HepG2 (cell line): ENCODE results near the gene TRMT1. TPM values are rescaled to one million over a fixed set of nuclear protein-coding genes. Genes with fewer than 3 reads are reported as not detected.

Experiments used
- ARHGAP35 ChIP-seq: sonication (generic); formaldehyde crosslinking; IDR thresholded peaks from 2 replicates; pipeline ENCODE4 v1.9.0; 2022; ENCODE audit warnings: mild to moderate bottlenecking, inconsistent platforms, moderate library complexity, missing genetic modification reagents, borderline replicate concordance
- ATF2 ChIP-seq: sonication (generic); formaldehyde crosslinking; IDR thresholded peaks from 2 replicates; pipeline ENCODE4 v1.4.0; 2020; ENCODE audit warnings: missing genetic modification reagents
- ATF3 ChIP-seq: sonication (generic); formaldehyde crosslinking; IDR thresholded peaks from 2 replicates; pipeline ENCODE4 v1.4.0; 2020; ENCODE audit warnings: missing genetic modification reagents
- DR1 ChIP-seq: sonication (generic); formaldehyde crosslinking; IDR thresholded peaks from 2 replicates; pipeline ENCODE4 v1.8.0; 2021; ENCODE audit warnings: mild to moderate bottlenecking, missing genetic modification reagents, inconsistent platforms
- EP300 ChIP-seq, 3 experiments: sonication (generic) in 1 of 3; formaldehyde crosslinking in 1 of 3; IDR thresholded peaks; 2 replicates each; pipeline versions ENCODE4 v1.5.1 to v1.6.1; 2011 to 2020; ENCODE audit warnings: low read depth in 2 of 3, low read length in 2 of 3, borderline replicate concordance in 1 of 3, improper control_type of control experiment in 1 of 3, mild to moderate bottlenecking in 1 of 3, missing genetic modification reagents in 1 of 3, moderate library complexity in 1 of 3
- GABPB1 ChIP-seq: IDR thresholded peaks from 2 replicates; pipeline ENCODE4 v1.6.1; 2016; ENCODE audit warnings: mild to moderate bottlenecking, missing genetic modification reagents, moderate library complexity, missing compliant biosample characterization
- HNF4A ChIP-seq: sonication (generic); formaldehyde crosslinking; IDR thresholded peaks from 2 replicates; pipeline ENCODE4 v1.4.0; 2020; ENCODE audit warnings: missing genetic modification reagents
- HNRNPUL1 ChIP-seq: fragments of 200-400 bp; formaldehyde crosslinking; IDR thresholded peaks from 2 replicates; pipeline ENCODE4 v1.6.1; 2017; ENCODE audit warnings: low read depth, mild to moderate bottlenecking, low read length, moderate library complexity
- MYC ChIP-seq: sonication (generic); formaldehyde crosslinking; IDR thresholded peaks from 2 replicates; pipeline ENCODE4 v1.9.0; 2021; ENCODE audit warnings: missing genetic modification reagents, borderline replicate concordance
- NAIF1 ChIP-seq: sonication (generic); formaldehyde crosslinking; IDR thresholded peaks from 2 replicates; pipeline ENCODE4 v1.5.0; 2020; ENCODE audit warnings: mild to moderate bottlenecking, missing genetic modification reagents, borderline replicate concordance
- NCOA1 ChIP-seq: sonication (generic); formaldehyde crosslinking; IDR thresholded peaks from 2 replicates; pipeline ENCODE4 v1.9.0; 2021; ENCODE audit warnings: missing genetic modification reagents
- RXRA ChIP-seq: sonication (generic); formaldehyde crosslinking; IDR thresholded peaks from 2 replicates; pipeline ENCODE4 v1.5.1; 2020; ENCODE audit warnings: missing genetic modification reagents
- SIN3B ChIP-seq: fragments of 150-350 bp; IDR thresholded peaks from 2 replicates; pipeline ENCODE4 v1.6.1; 2014; ENCODE audit warnings: low read length
- SP2 ChIP-seq: sonication (generic); formaldehyde crosslinking; IDR thresholded peaks from 2 replicates; pipeline ENCODE4 v1.5.1; 2020; ENCODE audit warnings: mild to moderate bottlenecking, missing genetic modification reagents
- SRSF4 ChIP-seq: fragments of 200-400 bp; formaldehyde crosslinking; IDR thresholded peaks from one replicate; pipeline ENCODE4 v1.6.1; 2018; ENCODE audit warnings: mild to moderate bottlenecking, low read depth, low read length, moderate library complexity; ENCODE audit not compliant: poor library complexity, severe bottlenecking
- TMF1 ChIP-seq: sonication (generic); formaldehyde crosslinking; IDR thresholded peaks from 2 replicates; pipeline ENCODE4 v1.8.1; 2022; ENCODE audit warnings: low read depth, missing genetic modification reagents
- TOE1 ChIP-seq: sonication (generic); formaldehyde crosslinking; IDR thresholded peaks from 2 replicates; pipeline ENCODE4 v1.4.0; 2020; ENCODE audit warnings: mild to moderate bottlenecking, missing genetic modification reagents
- WIZ ChIP-seq: sonication (generic); formaldehyde crosslinking; IDR thresholded peaks from 2 replicates; pipeline ENCODE4 v1.5.1; 2020; ENCODE audit warnings: mild to moderate bottlenecking, missing genetic modification reagents
- XBP1 ChIP-seq: sonication (generic); formaldehyde crosslinking; IDR thresholded peaks from 2 replicates; pipeline ENCODE4 v1.5.0; 2020; ENCODE audit warnings: missing genetic modification reagents
- ZBTB1 ChIP-seq: sonication (generic); formaldehyde crosslinking; IDR thresholded peaks from 2 replicates; pipeline ENCODE4 v1.4.0; 2020; ENCODE audit warnings: missing genetic modification reagents, borderline replicate concordance
- ZBTB10 ChIP-seq: sonication (generic); formaldehyde crosslinking; IDR thresholded peaks from 2 replicates; pipeline ENCODE4 v1.4.0; 2020; ENCODE audit warnings: missing genetic modification reagents, borderline replicate concordance
- ZFP1 ChIP-seq: IDR thresholded peaks from 2 replicates; pipeline ENCODE4 v1.6.1; 2016
- ZNF17 ChIP-seq: sonication (generic); formaldehyde crosslinking; IDR thresholded peaks from 2 replicates; pipeline ENCODE4 v1.5.0; 2020; ENCODE audit warnings: mild to moderate bottlenecking, missing genetic modification reagents
- ZNF772 ChIP-seq: sonication (generic); formaldehyde crosslinking; IDR thresholded peaks from 2 replicates; pipeline ENCODE4 v1.5.0; 2020; ENCODE audit warnings: mild to moderate bottlenecking, missing genetic modification reagents
- ZNF784 ChIP-seq: sonication (generic); formaldehyde crosslinking; IDR thresholded peaks from 2 replicates; pipeline ENCODE4 v1.5.1; 2020; ENCODE audit warnings: missing genetic modification reagents, mild to moderate bottlenecking, borderline replicate concordance
- ZSCAN9 ChIP-seq: IDR thresholded peaks from 2 replicates; pipeline ENCODE4 v1.6.1; 2016; ENCODE audit warnings: borderline replicate concordance
- polyA plus RNA-seq, 8 experiments: library from polyadenylated mRNA; depleted of rRNA in 3 of 8; stranded (reverse) in 7 of 8; unstranded in 1 of 8; fragments of >200 nt; fragmentation: Illumina TruSeq in 4 of 8; extraction: Trizol in 4 of 8; gene quantifications; 2 replicates each; pipeline versions ENCODE4 v1.2.1 to v1.2.3, GENCODE V29; 2011 to 2016; ENCODE audit warnings: low read depth in 4 of 8, missing spikeins in 1 of 8, mixed read lengths in 1 of 8; ENCODE audit not compliant: insufficient read depth in 1 of 8
- total RNA-seq, 5 experiments: library from RNA; depleted of rRNA; stranded (reverse); fragments of >200 nt; fragmentation: Illumina TruSeq; extraction: Trizol; gene quantifications; 2 replicates each; pipeline ENCODE4 v1.2.3, GENCODE V29; 2016; ENCODE audit warnings: low read depth in 1 of 5

The TRMT1 gene
- total and polyA plus RNA-seq, 2 of the 13 experiments (the other 11 are each of a cell fraction or from before 2014, with no cell fraction given): 35.5 to 44.1 TPM

GRCh38 chr19:13055213-13056051 lies 61.1 kb downstream of the TRMT1 start (continued):
- TF ChIP-seq HNRNPUL1: no peak
- no peak for TF ChIP-seq ZBTB10 (CRISPR knock-in tag)
- TF ChIP-seq ATF3 (CRISPR knock-in tag): peak; percentile 94
- no peak for TF ChIP-seq HNF4A (CRISPR knock-in tag)
- no peak for TF ChIP-seq ZFP1 (CRISPR knock-in tag)
- TF ChIP-seq SIN3B: no peak
- no peak for TF ChIP-seq NAIF1 (CRISPR knock-in tag)
- 0 out of 2 replicates have a peak, but pooled peaks have one; percentile 34 for TF ChIP-seq ARHGAP35 (CRISPR knock-in tag)
- no peak for TF ChIP-seq DR1 (CRISPR knock-in tag)
- TF ChIP-seq ATF2: peak; percentile 56; the same call in 1 of the 2 replicates
- no peak for TF ChIP-seq ZSCAN9 (CRISPR knock-in tag)
- no peak for TF ChIP-seq ZNF772
- 0 out of 2 replicates have a peak, but pooled peaks have one; percentile 34 for TF ChIP-seq RXRA (CRISPR knock-in tag)
- peak; percentile 62; the same call in 1 of the 2 replicates for TF ChIP-seq GABPB1 (CRISPR knock-in tag)
- TF ChIP-seq NCOA1 (CRISPR knock-in tag): no peak
- TF ChIP-seq SP2 (CRISPR knock-in tag): no peak
- TF ChIP-seq ZNF784 (CRISPR knock-in tag): no peak
- TF ChIP-seq SRSF4: no peak
- no peak for TF ChIP-seq TOE1 (CRISPR knock-in tag)
- TF ChIP-seq MYC (CRISPR knock-in tag): peak; percentile 54; the same call in 1 of the 2 replicates
- no peak for TF ChIP-seq ZBTB1 (CRISPR knock-in tag)
- no peak for TF ChIP-seq EP300 (IDR thresholded peaks at IDR 0.05; ENCODE audit: low read depth in 2 of 2, low read length in 2 of 2)
- 0 out of 2 replicates have a peak, but pooled peaks have one; percentile 29 for TF ChIP-seq EP300 (CRISPR knock-in tag; IDR thresholded peaks at IDR 0.05; ENCODE audit: borderline replicate concordance)
- no peak for TF ChIP-seq WIZ (CRISPR knock-in tag)
- TF ChIP-seq ZNF17 (CRISPR knock-in tag): no peak
- TF ChIP-seq TMF1: no peak
- no peak for TF ChIP-seq XBP1
